ENCODE measurements around the gene TNFAIP3.

TNFAIP3 gene

DNA sequence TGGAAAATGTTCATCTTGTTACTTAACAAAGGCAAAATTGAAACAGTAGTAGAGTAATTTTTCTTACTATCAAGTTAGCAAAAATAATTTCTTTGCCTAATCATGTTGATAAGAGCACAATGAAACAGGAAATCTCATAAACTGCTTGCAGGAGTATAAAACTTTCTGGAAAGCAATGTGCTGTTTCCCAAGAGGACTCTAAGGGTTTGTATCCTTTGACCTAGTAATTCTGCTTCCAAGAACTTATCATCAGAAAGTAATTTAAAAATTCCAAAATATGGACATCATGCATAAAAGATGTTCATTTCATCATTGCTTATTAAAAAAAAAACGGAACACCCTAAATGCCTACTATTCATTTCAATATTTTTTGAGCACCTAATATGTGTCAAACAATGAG lies 46.1 kb upstream of the TNFAIP3 start:
- Histone ChIP-seq H3K27me3 (ENCODE audit: insufficient read depth, poor library complexity, severe bottlenecking) (no peaks in the 10 kb centered on the region), H3K4me3 (replicated peaks; ENCODE audit: insufficient read depth, low read length) (no peak overlapping the region), H3K27ac (replicated peaks) (no peak overlapping the region)
- no peak for DNase-seq (ENCODE audit: low read depth in 1 of 2, low spot score in 1 of 2)
- TF ChIP-seq, protein P1, sequence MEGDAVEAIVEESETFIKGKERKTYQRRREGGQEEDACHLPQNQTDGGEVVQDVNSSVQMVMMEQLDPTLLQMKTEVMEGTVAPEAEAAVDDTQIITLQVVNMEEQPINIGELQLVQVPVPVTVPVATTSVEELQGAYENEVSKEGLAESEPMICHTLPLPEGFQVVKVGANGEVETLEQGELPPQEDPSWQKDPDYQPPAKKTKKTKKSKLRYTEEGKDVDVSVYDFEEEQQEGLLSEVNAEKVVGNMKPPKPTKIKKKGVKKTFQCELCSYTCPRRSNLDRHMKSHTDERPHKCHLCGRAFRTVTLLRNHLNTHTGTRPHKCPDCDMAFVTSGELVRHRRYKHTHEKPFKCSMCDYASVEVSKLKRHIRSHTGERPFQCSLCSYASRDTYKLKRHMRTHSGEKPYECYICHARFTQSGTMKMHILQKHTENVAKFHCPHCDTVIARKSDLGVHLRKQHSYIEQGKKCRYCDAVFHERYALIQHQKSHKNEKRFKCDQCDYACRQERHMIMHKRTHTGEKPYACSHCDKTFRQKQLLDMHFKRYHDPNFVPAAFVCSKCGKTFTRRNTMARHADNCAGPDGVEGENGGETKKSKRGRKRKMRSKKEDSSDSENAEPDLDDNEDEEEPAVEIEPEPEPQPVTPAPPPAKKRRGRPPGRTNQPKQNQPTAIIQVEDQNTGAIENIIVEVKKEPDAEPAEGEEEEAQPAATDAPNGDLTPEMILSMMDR (IDR thresholded peaks at IDR 0.05; ENCODE audit: insufficient read depth, low read length), result no peak
- TF ChIP-seq, protein P2, sequence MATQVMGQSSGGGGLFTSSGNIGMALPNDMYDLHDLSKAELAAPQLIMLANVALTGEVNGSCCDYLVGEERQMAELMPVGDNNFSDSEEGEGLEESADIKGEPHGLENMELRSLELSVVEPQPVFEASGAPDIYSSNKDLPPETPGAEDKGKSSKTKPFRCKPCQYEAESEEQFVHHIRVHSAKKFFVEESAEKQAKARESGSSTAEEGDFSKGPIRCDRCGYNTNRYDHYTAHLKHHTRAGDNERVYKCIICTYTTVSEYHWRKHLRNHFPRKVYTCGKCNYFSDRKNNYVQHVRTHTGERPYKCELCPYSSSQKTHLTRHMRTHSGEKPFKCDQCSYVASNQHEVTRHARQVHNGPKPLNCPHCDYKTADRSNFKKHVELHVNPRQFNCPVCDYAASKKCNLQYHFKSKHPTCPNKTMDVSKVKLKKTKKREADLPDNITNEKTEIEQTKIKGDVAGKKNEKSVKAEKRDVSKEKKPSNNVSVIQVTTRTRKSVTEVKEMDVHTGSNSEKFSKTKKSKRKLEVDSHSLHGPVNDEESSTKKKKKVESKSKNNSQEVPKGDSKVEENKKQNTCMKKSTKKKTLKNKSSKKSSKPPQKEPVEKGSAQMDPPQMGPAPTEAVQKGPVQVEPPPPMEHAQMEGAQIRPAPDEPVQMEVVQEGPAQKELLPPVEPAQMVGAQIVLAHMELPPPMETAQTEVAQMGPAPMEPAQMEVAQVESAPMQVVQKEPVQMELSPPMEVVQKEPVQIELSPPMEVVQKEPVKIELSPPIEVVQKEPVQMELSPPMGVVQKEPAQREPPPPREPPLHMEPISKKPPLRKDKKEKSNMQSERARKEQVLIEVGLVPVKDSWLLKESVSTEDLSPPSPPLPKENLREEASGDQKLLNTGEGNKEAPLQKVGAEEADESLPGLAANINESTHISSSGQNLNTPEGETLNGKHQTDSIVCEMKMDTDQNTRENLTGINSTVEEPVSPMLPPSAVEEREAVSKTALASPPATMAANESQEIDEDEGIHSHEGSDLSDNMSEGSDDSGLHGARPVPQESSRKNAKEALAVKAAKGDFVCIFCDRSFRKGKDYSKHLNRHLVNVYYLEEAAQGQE (IDR thresholded peaks at IDR 0.05; ENCODE audit: insufficient replicate concordance, low read depth), result no peak
- TF ChIP-seq SPI1 (IDR thresholded peaks at IDR 0.05; ENCODE audit: borderline replicate concordance, low read depth) (no peak), POLR2AphosphoS5 (IDR thresholded peaks at IDR 0.05; ENCODE audit: low read depth) (no peak), GABPA (IDR thresholded peaks at IDR 0.05; ENCODE audit: low read depth) (no peak)

DNA sequence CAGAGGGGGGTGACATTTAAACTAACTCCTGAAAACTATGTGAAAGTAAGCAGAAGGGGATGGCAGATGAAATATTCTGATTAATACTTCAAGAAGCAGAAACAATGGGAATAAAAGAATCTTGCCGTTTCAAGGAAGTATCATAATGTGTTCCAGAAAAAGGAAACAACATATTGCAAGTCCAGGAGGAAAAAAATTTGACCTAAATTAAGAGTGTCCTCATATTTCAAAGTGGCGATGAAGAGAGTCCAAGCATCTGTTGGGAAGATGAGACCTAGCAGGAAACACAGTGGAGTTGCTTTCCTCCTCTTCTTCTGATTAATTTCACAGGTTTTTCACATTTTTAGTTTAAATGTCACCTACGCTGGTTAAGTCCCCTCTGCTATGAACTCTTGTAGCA lies 45.6 kb upstream of the TNFAIP3 start:
- H3K27ac ChIP-seq (replicated peaks), result no peak overlapping the region
- no peak for DNase-seq (ENCODE audit: low read depth in 1 of 2, low spot score in 1 of 2)
- TF ChIP-seq POLR2AphosphoS5 (IDR thresholded peaks at IDR 0.05; ENCODE audit: low read depth), result no peak
- no peak for TF ChIP-seq GABPA (IDR thresholded peaks at IDR 0.05; ENCODE audit: low read depth)
- TF ChIP-seq, protein P1 (IDR thresholded peaks at IDR 0.05; ENCODE audit: insufficient read depth, low read length), result no peak
- TF ChIP-seq SPI1 (IDR thresholded peaks at IDR 0.05; ENCODE audit: borderline replicate concordance, low read depth), result no peak
- TF ChIP-seq, protein P2 (IDR thresholded peaks at IDR 0.05; ENCODE audit: insufficient replicate concordance, low read depth), result no peak
- no peaks in the 10 kb centered on the region for H3K27me3 ChIP-seq (ENCODE audit: insufficient read depth, poor library complexity, severe bottlenecking)
- no peak overlapping the region for H3K4me3 ChIP-seq (replicated peaks; ENCODE audit: insufficient read depth, low read length)

DNA sequence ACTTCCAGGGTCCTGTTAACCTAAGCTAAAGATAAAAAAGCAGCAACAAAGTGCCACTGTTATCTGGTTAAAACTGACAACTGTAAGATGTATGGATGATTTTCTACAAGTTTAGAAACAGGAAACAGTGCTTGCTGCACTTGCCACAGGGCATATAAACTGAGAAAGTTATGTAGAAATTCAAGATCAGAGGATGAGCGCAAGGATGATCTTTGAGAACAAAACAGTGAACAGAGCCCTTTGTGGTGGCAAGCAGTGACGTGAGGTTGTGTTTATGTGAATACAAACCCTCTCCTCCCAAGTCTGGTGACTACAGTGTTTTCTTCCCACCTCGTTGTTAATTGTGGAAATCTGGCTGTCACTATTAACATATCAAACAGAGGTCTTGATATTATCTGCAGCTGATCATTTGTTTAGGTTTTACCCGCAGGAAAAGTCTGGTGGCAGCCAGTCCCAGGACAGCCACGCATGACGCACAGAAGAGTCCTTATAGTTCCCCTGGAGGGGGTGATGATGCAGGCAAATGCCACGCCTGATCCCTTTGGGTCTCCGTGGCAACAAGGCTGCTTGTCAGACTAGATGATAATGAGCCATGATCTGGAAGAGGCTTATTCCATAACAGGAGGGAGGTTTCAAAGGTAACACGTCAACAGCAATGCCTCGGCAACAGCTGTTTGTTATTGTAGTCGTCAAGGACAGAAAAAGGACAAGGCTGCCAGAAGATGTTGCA lies 43.1 kb upstream of the TNFAIP3 start:
- no peak for TF ChIP-seq POLR2AphosphoS5 (IDR thresholded peaks at IDR 0.05; ENCODE audit: low read depth)
- TF ChIP-seq, protein P1 (IDR thresholded peaks at IDR 0.05; ENCODE audit: insufficient read depth, low read length), result no peak
- TF ChIP-seq, protein P2 (IDR thresholded peaks at IDR 0.05; ENCODE audit: insufficient replicate concordance, low read depth), result no peak
- no peak for TF ChIP-seq GABPA (IDR thresholded peaks at IDR 0.05; ENCODE audit: low read depth)
- no peak for TF ChIP-seq SPI1 (IDR thresholded peaks at IDR 0.05; ENCODE audit: borderline replicate concordance, low read depth)
- Histone ChIP-seq H3K4me3 (replicated peaks; ENCODE audit: insufficient read depth, low read length) (no peak overlapping the region), H3K27ac (replicated peaks) (peak overlapping the region; percentile 28), H3K27me3 (ENCODE audit: insufficient read depth, poor library complexity, severe bottlenecking) (no peaks in the 10 kb centered on the region)
- peak in 1 of 2 experiments; percentile 19 for DNase-seq (ENCODE audit: low read depth in 1 of 2, low spot score in 1 of 2)

Measured in HL-60 (cell line).